ENCODE data around the gene C1QL1. TPM values are rescaled to one million over a fixed set of nuclear protein-coding genes. Genes with fewer than 3 reads are reported as not detected.

The C1QL1 gene
- polyA plus RNA-seq, 1 donor from 2014 or later, result 0.19 TPM

DNA sequence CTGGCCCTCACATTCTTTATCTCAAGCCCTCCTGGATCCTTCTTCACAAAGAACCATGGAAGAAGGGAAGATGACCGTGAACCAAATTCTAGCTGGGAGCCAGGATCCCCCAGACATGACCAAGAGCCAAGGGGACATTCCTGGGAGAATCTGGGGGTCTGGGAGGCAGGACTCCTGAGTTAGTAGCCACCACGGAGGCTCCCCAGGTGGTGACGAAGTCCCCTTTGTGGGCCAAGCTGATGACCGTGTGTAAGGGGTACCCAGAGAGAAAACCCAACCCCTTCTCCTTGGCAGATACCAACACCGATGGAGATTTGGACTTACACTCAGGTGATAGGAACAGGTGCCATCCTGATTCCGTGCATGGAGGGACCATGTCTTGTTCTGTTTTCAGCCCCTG is 46.0 kb downstream of the C1QL1 start (continued):
- TF ChIP-seq SMC3 (conservative IDR thresholded peaks at IDR 0.05; ENCODE audit: poor library complexity) (no peak), EP300 (conservative IDR thresholded peaks at IDR 0.05; ENCODE audit: poor library complexity, severe bottlenecking) (no peak), MXI1 (conservative IDR thresholded peaks at IDR 0.05; ENCODE audit: poor library complexity, severe bottlenecking) (no peak), RAD21 (conservative IDR thresholded peaks at IDR 0.05) (no peak)

DNA sequence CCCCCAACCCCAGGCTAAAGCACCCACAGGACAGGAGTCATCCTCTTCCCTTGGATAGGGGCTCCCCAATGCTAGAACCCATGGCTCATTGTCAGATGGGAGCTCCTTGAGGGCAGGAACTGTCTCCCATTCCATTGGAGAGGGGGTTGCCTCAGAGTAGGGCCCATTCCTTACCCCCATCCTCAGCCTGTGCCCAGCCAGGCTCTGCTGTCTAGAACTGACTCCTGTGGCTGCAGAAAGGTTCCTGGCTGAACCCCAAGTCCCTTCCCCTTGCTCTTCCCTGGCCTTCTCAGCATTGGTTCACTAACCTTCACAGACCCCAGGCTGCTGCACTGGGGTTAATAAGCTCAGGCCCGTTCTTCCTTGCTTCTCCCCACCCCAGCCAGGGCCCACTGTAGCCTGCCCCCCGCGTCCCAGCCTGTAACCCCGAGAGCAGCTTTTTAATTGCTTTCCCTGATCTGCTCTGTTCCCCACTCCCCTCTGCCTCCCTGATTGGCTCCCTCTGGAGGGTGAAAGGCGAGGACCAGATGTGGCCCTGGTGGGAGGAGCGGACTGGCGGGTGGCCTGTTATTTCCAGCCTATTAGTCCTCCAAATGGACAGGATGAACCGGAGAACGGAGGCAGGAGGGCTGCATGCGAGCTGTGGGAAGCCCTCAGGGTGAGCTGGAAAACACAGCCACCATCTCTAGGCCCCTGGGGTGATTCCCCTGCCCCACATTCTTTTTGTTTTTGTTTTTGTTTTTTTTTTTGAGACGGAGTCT is 46.8 kb downstream of the C1QL1 start:
- no peaks in the 10 kb centered on the region for H3K9me2 ChIP-seq (ENCODE audit: insufficient read depth, low read length)
- no peak overlapping the region for H2AFZ ChIP-seq (ENCODE audit: low read depth, low read length)
- no peaks in the 10 kb centered on the region for H3K36me3 ChIP-seq (ENCODE audit: insufficient read depth, low read length)
- no peaks in the 10 kb centered on the region for H3K79me2 ChIP-seq (replicated peaks; ENCODE audit: insufficient read depth, low read length)
- no peaks in the 10 kb centered on the region for H4K20me1 ChIP-seq (ENCODE audit: insufficient read depth)
- no peak overlapping the region for H3K9ac ChIP-seq (ENCODE audit: low read length)
- TF ChIP-seq SMC3 (conservative IDR thresholded peaks at IDR 0.05; ENCODE audit: poor library complexity), result no peak
- TF ChIP-seq EZH2 (IDR thresholded peaks at IDR 0.05; ENCODE audit: borderline replicate concordance, insufficient read depth, low read length, poor library complexity, severe bottlenecking), result no peak
- TF ChIP-seq POLR2AphosphoS5 (IDR thresholded peaks at IDR 0.05), result no peak
- no peak for TF ChIP-seq MXI1 (conservative IDR thresholded peaks at IDR 0.05; ENCODE audit: poor library complexity, severe bottlenecking)
- no peaks in the 10 kb centered on the region for H3K27me3 ChIP-seq (ENCODE audit: insufficient read depth, low read depth, low read length)
- H3F3A ChIP-seq (ENCODE audit: insufficient read depth, low read length, poor library complexity, severe bottlenecking), result no peaks in the 10 kb centered on the region
- no peak overlapping the region for H3K4me3 ChIP-seq (ENCODE audit: low read length)
- H3K27ac ChIP-seq (ENCODE audit: low read length), result no peak overlapping the region
- H3K4me2 ChIP-seq (ENCODE audit: low read length), result no peak overlapping the region
- no peaks in the 10 kb centered on the region for H3K9me3 ChIP-seq (ENCODE audit: low read length)

DNA sequence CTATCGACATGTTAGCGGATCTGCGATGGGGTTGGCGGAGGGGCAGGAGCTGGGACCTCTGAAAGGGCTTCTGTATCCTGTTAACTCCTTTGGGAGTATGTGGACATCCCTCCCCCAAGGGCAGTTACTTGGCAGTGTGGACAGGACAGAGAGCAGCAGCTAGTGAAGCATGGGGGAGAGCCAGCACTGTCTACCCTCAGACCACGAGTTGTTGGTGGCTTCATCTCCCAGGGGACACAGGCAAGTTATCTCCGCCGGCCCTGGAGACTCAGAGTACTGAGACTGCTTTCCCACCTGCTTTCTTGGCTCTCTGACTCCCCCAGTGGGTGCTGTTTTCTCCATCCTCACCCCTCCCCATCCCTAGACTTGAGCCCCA is 47.5 kb downstream of the C1QL1 start:
- H3K27me3 ChIP-seq (ENCODE audit: insufficient read depth, low read depth, low read length), result no peaks in the 10 kb centered on the region
- H3K4me3 ChIP-seq (ENCODE audit: low read length), result no peak overlapping the region
- H4K20me1 ChIP-seq (ENCODE audit: insufficient read depth), result no peaks in the 10 kb centered on the region
- H3K9me2 ChIP-seq (ENCODE audit: insufficient read depth, low read length), result no peaks in the 10 kb centered on the region
- no peaks in the 10 kb centered on the region for H3K9me3 ChIP-seq (ENCODE audit: low read length)
- H3K27ac ChIP-seq (ENCODE audit: low read length), result no peak overlapping the region
- no peak overlapping the region for H3K9ac ChIP-seq (ENCODE audit: low read length)
- no peak overlapping the region for H3K4me2 ChIP-seq (ENCODE audit: low read length)
- H2AFZ ChIP-seq (ENCODE audit: low read depth, low read length), result no peak overlapping the region
- H3F3A ChIP-seq (ENCODE audit: insufficient read depth, low read length, poor library complexity, severe bottlenecking), result no peaks in the 10 kb centered on the region
- TF ChIP-seq EP300 (conservative IDR thresholded peaks at IDR 0.05; ENCODE audit: poor library complexity, severe bottlenecking) (no peak), SMC3 (conservative IDR thresholded peaks at IDR 0.05; ENCODE audit: poor library complexity) (no peak), EZH2 (IDR thresholded peaks at IDR 0.05; ENCODE audit: borderline replicate concordance, insufficient read depth, low read length, poor library complexity, severe bottlenecking) (no peak), MXI1 (conservative IDR thresholded peaks at IDR 0.05; ENCODE audit: poor library complexity, severe bottlenecking) (no peak), TAF1 (IDR thresholded peaks at IDR 0.05; ENCODE audit: low read depth) (no peak), POLR2AphosphoS5 (IDR thresholded peaks at IDR 0.05) (no peak), CTCF (IDR thresholded peaks at IDR 0.05; ENCODE audit: poor library complexity, severe bottlenecking) (no peak), RAD21 (conservative IDR thresholded peaks at IDR 0.05) (no peak)
- TF ChIP-seq, protein P1, sequence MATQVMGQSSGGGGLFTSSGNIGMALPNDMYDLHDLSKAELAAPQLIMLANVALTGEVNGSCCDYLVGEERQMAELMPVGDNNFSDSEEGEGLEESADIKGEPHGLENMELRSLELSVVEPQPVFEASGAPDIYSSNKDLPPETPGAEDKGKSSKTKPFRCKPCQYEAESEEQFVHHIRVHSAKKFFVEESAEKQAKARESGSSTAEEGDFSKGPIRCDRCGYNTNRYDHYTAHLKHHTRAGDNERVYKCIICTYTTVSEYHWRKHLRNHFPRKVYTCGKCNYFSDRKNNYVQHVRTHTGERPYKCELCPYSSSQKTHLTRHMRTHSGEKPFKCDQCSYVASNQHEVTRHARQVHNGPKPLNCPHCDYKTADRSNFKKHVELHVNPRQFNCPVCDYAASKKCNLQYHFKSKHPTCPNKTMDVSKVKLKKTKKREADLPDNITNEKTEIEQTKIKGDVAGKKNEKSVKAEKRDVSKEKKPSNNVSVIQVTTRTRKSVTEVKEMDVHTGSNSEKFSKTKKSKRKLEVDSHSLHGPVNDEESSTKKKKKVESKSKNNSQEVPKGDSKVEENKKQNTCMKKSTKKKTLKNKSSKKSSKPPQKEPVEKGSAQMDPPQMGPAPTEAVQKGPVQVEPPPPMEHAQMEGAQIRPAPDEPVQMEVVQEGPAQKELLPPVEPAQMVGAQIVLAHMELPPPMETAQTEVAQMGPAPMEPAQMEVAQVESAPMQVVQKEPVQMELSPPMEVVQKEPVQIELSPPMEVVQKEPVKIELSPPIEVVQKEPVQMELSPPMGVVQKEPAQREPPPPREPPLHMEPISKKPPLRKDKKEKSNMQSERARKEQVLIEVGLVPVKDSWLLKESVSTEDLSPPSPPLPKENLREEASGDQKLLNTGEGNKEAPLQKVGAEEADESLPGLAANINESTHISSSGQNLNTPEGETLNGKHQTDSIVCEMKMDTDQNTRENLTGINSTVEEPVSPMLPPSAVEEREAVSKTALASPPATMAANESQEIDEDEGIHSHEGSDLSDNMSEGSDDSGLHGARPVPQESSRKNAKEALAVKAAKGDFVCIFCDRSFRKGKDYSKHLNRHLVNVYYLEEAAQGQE (IDR thresholded peaks at IDR 0.05; ENCODE audit: borderline replicate concordance), result no peak
- no peaks in the 10 kb centered on the region for H3K36me3 ChIP-seq (ENCODE audit: insufficient read depth, low read length)
- H3K79me2 ChIP-seq (replicated peaks; ENCODE audit: insufficient read depth, low read length), result no peaks in the 10 kb centered on the region

Data from neural cell (in vitro differentiated cells).